Heart left ventricle (tissue), 16 donors: ENCODE results near the gene AMN. TPM values are rescaled to one million over a fixed set of nuclear protein-coding genes. Genes with fewer than 3 reads are reported as not detected.

Experiments
- ATAC-seq, 4 donors: fragments of 200-7000 bp; cut with Tn5 transposase; one replicate each; pipeline ENCODE4 v1.9.1; 2020 to 2022; ENCODE audit warnings: moderate library complexity in 4 of 4, mild to moderate bottlenecking in 3 of 4, moderate number of reproducible peaks in 1 of 4
- DNase-seq, 5 donors: peaks; one replicate each; pipeline ENCODE4 v3.0.0-alpha.2; 2020
- H3K27ac ChIP-seq, 12 donors: fragments of 200-600 bp; sonication (generic) in 4 of 12; one replicate each; pipeline versions ENCODE4 v1.5.0 to v1.8.0; 2016 to 2022; ENCODE audit warnings: mild to moderate bottlenecking in 2 of 12
- H3K27me3 ChIP-seq, 9 donors: fragments of 200-600 bp; sonication (generic) in 2 of 9; one replicate each; pipeline versions ENCODE4 v1.5.1 to v1.8.0; 2016 to 2022; ENCODE audit warnings: mild to moderate bottlenecking in 3 of 9
- H3K36me3 ChIP-seq, 9 donors: fragments of 200-600 bp; sonication (generic) in 2 of 9; one replicate each; pipeline versions ENCODE4 v1.5.0 to v1.8.0; 2018 to 2022; ENCODE audit warnings: mild to moderate bottlenecking in 2 of 9
- H3K4me1 ChIP-seq, 12 donors: fragments of 200-600 bp; sonication (generic) in 4 of 12; one replicate each; pipeline versions ENCODE4 v1.5.0 to v1.8.0; 2016 to 2022; ENCODE audit warnings: mild to moderate bottlenecking in 3 of 12
- H3K4me3 ChIP-seq, 12 donors: fragments of 200-600 bp; sonication (generic) in 4 of 12; one replicate each; pipeline versions ENCODE4 v1.5.0 to v1.8.0; 2017 to 2022; ENCODE audit warnings: mild to moderate bottlenecking in 9 of 12, moderate library complexity in 4 of 12
- H3K9me3 ChIP-seq, 12 donors: fragments of 200-600 bp; sonication (generic) in 4 of 12; one replicate each; pipeline versions ENCODE4 v1.5.0 to v1.8.0; 2016 to 2022; ENCODE audit warnings: mild to moderate bottlenecking in 1 of 12
- POLR2A ChIP-seq, 2 donors: fragments of 450-650 bp; IDR thresholded peaks; one replicate each; pipeline ENCODE4 v1.6.1; 2017; ENCODE audit warnings: antibody characterized with exemption in 2 of 2, mild to moderate bottlenecking in 2 of 2, moderate library complexity in 2 of 2
- WGBS, 4 donors: extraction: QIAGEN DNeasy Blood & Tissue Kit in 2 of 4; methylation state at CpG; one replicate each; pipeline versions ENCODE4 v1.1.5 to v1.1.7; 2013 to 2018; 5-methylcytosine and 5-hydroxymethylcytosine counted together
- intact Hi-C, 10 donors: fragments of 100-400 bp; cut with DNase I; formaldehyde crosslinking; loops; one replicate each; pipeline versions ENCODE4 v1.11.1 to v1.14.2; 2022
- polyA plus RNA-seq, 2 donors: library from polyadenylated mRNA; stranded (reverse); fragments of 200-250 nt; gene quantifications; one replicate each; pipeline ENCODE4 v1.2.3, GENCODE V29; 2013
- total RNA-seq, 9 donors: library from RNA; depleted of rRNA in 2 of 9; stranded (reverse); fragments of >200 nt in 2 of 9; fragmentation: NEBNext Ultra II Directional in 3 of 9; extraction: Animal tissue kit (Norgen Biotek cat#: 25700) in 3 of 9; gene quantifications; one replicate each; pipeline versions ENCODE4 v1.1.0 to v1.2.4, GENCODE V29; 2016 to 2023
- TF ChIP-seq, protein P1 (sequence below), 12 donors: fragments of 200-600 bp; sonication (generic) in 4 of 12; IDR thresholded peaks; one replicate each; pipeline versions ENCODE4 v1.5.0 to v1.8.0; 2018 to 2022; ENCODE audit warnings: antibody characterized with exemption in 12 of 12, mild to moderate bottlenecking in 5 of 12
- donor health status: ischemic (EF 13 %, LVEDD 7.1; RV severe dilation, severe dysfunction).
- donor health status: healthy with polysubstance abuse.
- donor health status: DM: no; HTN: yes; CAD: no.
- donor health status: DM: no; HTN: no; CAD: no.
- donor health status: ischemic (EF 25% LVEDD 6.9; RV normal size, moderate dysfunction).
- donor health status: ischemic (EF 25% LVEDD 5.7; RV mildly dilated, moderate dysfunction).
- donor health status: healthy.
- donor health status: DM: yes; HTN: yes; CAD: no.
- donor health status: ischemic (EF 35%, LVEDD 5.7; RV mildly dilated, moderate dysfunction).
- donor health status: nonischemic (EF 11% LVEDD 7.7; RV severe dilation, severe dysfunction).
- donor health status: DM: yes; HTN: yes; CAD: no.
- donor health status: PGD.
- donor health status: ischemic (EF 29% LVEDD 5.4; RV normal size, mild dysfunction).
- donor health status: nonischemic (EF 23%, LVEDD 6.1; RV moderate dilation, normal function).

The AMN gene
- total and polyA plus RNA-seq, 11 donors, result 0.11 to 0.36 (median 0.21) TPM; not detected in 8

DNA sequence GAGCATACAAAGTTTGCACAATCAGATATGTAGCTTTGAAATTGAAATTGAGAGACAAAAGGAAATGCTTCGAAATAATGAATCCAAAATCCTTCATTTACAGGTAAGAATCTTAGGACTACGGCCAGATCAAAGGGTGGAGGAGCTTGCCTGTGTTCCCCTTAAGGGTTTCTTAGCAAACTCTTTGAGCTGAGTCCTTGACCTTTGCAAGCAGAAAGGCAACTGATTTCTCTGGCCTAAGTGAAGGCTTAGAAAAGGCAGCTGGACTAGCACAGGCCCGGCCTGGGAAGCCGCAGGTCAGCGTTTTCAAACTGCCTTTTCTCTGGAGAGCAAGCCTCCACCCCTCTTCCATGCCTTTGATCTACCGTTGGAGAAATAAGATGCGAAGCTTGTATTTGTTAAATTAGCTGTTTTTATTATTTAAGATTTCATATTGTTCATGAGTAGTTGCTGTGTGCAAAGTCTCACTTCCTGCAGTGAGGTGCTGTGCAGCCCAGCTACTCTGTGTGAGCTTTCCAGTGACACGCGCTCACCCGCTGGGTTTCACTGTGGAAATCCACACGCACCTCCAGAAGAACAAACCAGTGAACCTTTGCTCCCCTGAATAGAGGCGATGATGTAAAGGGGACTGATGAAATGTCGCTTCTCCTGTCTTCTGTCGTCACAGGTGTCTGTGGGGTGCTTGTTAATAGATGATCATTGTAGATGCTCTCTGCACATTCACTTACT, 25.0 kb upstream of the AMN start:
- H3K9me3 ChIP-seq, result no peaks in the 10 kb centered on the region
- ATAC-seq (no peak), DNase-seq (no peak)
- H3K27ac ChIP-seq, result no peak overlapping the region
- WGBS, 4 donors, result 95 to 97% (median 97%) methylated on average over 14 of the region's 14 CpGs
- peaks cover 0 to 85% (median 18%) of the 10 kb centered on the region in 9 donors for H3K36me3 ChIP-seq
- H3K4me3 ChIP-seq, result no peak overlapping the region
- H3K27me3 ChIP-seq, result no peaks in the 10 kb centered on the region
- peaks cover 0 to 16% (median 0%) of the 10 kb centered on the region in 12 donors for H3K4me1 ChIP-seq
- TF ChIP-seq, protein P1, sequence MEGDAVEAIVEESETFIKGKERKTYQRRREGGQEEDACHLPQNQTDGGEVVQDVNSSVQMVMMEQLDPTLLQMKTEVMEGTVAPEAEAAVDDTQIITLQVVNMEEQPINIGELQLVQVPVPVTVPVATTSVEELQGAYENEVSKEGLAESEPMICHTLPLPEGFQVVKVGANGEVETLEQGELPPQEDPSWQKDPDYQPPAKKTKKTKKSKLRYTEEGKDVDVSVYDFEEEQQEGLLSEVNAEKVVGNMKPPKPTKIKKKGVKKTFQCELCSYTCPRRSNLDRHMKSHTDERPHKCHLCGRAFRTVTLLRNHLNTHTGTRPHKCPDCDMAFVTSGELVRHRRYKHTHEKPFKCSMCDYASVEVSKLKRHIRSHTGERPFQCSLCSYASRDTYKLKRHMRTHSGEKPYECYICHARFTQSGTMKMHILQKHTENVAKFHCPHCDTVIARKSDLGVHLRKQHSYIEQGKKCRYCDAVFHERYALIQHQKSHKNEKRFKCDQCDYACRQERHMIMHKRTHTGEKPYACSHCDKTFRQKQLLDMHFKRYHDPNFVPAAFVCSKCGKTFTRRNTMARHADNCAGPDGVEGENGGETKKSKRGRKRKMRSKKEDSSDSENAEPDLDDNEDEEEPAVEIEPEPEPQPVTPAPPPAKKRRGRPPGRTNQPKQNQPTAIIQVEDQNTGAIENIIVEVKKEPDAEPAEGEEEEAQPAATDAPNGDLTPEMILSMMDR (IDR thresholded peaks at IDR 0.05), result no peak
- no peak for TF ChIP-seq POLR2A (IDR thresholded peaks at IDR 0.05)
- intact Hi-C loops, result no loop called here

DNA sequence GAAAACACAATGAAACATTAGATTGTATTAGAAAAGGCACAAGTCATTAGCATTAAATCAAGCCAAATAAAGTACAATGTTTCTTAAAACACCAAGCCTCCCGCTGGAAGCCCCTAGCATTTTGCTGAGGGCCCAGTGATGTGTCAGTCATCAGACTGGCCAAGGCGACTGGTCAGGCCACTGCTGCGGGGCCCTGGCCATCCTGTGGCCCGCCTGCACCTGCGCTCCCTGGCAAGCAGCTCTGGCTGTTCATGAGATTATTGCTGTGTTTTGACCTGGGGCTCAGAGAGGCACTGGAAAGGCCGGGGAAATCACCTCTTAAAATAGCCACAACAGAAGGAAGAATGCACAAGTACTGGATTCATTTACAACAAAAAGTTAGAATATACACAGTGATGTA, 24.2 kb upstream of the AMN start:
- no peaks in the 10 kb centered on the region for H3K9me3 ChIP-seq
- no peak for TF ChIP-seq POLR2A (IDR thresholded peaks at IDR 0.05)
- TF ChIP-seq, protein P1 (IDR thresholded peaks at IDR 0.05), result no peak
- no peak overlapping the region for H3K27ac ChIP-seq
- H3K27me3 ChIP-seq, result no peaks in the 10 kb centered on the region
- no peak overlapping the region for H3K4me3 ChIP-seq
- intact Hi-C loops, result no loop called here
- DNase-seq, result no peak
- H3K4me1 ChIP-seq, result peaks cover 0 to 16% (median 0%) of the 10 kb centered on the region in 12 donors
- peaks cover 0 to 85% (median 18%) of the 10 kb centered on the region in 9 donors for H3K36me3 ChIP-seq
- WGBS, 4 donors, result 76 to 94% (median 85%) methylated on average over 6 of the region's 6 CpGs
- no peak for ATAC-seq

DNA sequence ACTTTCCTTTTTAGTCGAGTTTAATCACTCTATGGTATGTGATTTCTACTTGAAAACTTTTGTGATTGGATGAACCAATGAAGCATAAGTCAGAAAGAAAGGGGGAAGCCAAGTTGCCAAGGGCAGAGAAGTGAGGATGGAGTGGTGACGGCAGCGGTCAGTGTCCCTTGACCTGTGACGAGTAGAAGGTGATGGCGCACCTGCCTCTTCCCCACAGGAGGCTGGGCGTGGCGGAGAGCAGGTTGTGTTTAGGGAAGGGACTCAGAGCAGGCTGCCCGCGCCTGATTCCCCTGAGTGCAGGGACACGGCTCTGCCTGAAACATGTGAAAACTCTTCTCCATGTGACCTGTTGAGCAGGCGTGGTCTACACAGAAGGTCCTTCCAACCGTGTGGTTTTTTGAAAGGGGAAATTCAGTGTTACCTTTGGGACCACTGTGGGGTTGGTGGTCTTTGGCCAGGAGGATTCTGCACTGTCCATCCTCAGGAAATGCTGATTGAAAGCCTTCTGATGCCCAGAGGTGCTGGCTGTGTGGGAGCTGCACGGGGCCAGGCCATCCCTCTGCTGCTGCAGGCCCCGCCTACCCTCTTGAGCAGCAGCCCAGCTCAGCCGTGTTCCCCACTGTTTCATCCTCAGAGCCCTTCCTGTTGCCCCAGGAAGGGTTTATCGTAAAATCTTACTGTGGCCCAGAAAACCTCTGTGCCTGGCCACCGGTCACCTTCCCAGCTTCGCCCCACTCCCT, 23.5 kb upstream of the AMN start:
- no peaks in the 10 kb centered on the region for H3K9me3 ChIP-seq
- no peak for DNase-seq
- TF ChIP-seq POLR2A (IDR thresholded peaks at IDR 0.05), result no peak
- TF ChIP-seq, protein P1 (IDR thresholded peaks at IDR 0.05), result no peak
- no peak overlapping the region for H3K27ac ChIP-seq
- H3K36me3 ChIP-seq, result peaks cover 0 to 86% (median 20%) of the 10 kb centered on the region in 9 donors
- no peak for ATAC-seq
- no peak overlapping the region for H3K4me3 ChIP-seq
- intact Hi-C loops, result no loop called here
- WGBS, 4 donors, result 88 to 94% (median 91%) methylated on average over 18 of the region's 18 CpGs
- peaks cover 0 to 16% (median 0%) of the 10 kb centered on the region in 12 donors for H3K4me1 ChIP-seq
- no peaks in the 10 kb centered on the region for H3K27me3 ChIP-seq

DNA sequence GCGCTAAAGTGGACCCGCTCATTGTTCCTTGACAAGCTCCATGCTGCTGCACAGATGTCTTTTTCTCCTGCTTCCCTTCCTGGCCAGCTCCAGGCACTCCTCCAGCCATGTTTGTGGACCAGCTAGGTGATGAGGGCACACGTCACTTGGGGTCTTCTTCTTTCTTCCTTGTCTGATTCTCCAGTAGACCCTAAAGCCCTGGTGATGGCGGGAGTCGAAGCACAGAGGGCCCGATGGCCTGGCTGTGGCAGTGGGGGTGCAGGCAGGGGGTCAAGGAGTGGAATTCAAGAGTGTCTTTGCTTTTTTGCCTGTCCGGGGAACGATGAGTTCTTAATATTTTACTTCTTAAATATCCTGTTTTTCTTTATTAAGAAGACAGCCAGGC, 23.0 kb upstream of the AMN start:
- peaks cover 0 to 85% (median 20%) of the 10 kb centered on the region in 9 donors for H3K36me3 ChIP-seq
- no peak for DNase-seq
- H3K9me3 ChIP-seq, result no peaks in the 10 kb centered on the region
- H3K27me3 ChIP-seq, result no peaks in the 10 kb centered on the region
- no peak overlapping the region for H3K27ac ChIP-seq
- H3K4me3 ChIP-seq, result no peak overlapping the region
- TF ChIP-seq, protein P1 (IDR thresholded peaks at IDR 0.05), result no peak
- no peak for TF ChIP-seq POLR2A (IDR thresholded peaks at IDR 0.05)
- no peak for ATAC-seq
- 96 to 99% (median 98%) methylated on average over 8 of the region's 8 CpGs for WGBS, 4 donors
- intact Hi-C loops, result no loop called here
- peaks cover 0 to 16% (median 0%) of the 10 kb centered on the region in 12 donors for H3K4me1 ChIP-seq
